SHP77 (cell line): Measurements from ENCODE around the gene KEAP1.
"Not testable (repeated sequence)": the region's sequence is repeated elsewhere in the genome, so short reads cannot be mapped to it uniquely, and the experiment has no call there.

Source experiments
- DNase-seq, 2 experiments: peaks; one replicate each; lab custom pipeline; 2025; lab: John Stamatoyannopoulos, UW

The KEAP1 gene

DNA sequence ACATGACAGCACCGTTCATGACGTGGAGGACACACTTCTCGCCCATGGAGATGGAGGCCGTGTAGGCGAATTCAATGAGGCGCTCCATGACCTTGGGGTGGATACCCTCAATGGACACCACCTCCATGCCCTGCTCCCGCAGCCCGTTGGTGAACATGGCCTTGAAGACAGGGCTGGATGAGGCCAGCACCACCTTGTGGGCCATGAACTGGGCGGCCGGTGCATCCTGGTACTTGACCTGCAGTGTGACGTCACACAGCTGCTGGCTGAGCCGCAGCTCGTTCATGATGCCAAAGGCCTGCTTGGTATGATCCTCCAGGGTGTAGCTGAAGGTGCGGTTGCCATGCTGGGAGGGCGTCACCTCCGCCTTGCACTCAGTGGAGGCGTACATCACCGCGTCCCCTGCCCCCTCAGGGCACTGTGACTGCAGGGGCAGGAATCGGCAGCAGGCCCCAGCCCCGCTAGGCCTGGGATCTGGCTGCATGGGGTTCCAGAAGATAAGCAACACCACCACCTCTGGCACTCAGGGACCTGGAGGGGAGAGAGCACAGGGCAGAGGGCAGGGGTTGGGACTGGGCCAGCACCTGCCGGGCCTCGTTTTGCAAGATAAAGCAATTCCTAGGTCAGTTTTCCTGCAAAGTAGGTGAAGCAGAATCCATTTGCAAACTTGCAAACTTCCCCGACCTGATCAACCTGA lies 3.5 kb downstream of the KEAP1 start:
- DNase-seq: no peak

- no peak for DNase-seq
Observed at GRCh38 chr19:10497371-10497770, 5.8 kb downstream of the KEAP1 start.

- no peak for DNase-seq
Observed at GRCh38 chr19:10491472-10492047, 11.6 kb downstream of the KEAP1 start.

DNA sequence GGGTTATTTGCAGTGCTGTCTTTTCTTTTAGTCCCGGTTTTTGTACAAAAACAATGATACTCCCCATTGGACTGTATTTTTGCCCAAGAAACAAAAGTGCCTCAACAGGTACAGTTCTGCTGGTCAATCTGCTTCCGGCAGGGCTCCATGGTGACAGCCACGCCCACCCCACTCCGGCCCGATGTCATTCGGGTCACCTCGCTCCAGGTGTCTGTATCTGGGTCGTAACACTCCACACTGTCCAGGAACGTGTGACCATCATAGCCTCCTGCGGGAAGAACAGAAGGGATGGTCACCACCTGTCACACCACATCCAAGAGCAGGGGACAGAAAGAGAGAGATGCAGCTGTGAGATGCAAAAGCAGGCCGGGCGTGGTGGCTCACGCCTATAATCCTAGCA lies 16.6 kb downstream of the KEAP1 start:
- DNase-seq: no peak

DNA sequence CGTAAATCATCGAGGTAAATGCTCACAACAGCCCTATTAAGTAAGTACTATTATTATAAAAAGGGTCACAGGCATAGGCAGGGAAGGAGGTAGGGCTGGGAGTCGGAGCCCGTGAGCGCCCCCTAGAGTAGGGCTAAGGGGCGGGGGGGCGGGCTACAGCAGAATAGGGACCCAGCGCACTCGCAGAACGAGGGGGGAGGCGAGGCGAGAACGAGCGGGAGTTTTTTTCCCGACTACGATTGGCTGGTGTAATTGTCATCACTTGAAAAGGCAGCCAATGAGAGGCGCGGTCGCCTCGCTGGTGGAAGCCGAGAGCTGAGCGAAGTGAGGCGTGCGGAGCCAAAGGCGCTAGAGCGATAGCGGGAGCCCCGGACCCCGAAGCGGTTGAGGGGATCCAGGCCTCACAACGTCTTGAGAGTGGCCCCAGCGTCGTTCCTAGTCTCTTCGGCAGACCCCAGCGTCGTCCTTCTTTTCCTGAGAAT lies 24.2 kb downstream of the KEAP1 start:
- DNase-seq: peak; percentile 93 to 95

DNA sequence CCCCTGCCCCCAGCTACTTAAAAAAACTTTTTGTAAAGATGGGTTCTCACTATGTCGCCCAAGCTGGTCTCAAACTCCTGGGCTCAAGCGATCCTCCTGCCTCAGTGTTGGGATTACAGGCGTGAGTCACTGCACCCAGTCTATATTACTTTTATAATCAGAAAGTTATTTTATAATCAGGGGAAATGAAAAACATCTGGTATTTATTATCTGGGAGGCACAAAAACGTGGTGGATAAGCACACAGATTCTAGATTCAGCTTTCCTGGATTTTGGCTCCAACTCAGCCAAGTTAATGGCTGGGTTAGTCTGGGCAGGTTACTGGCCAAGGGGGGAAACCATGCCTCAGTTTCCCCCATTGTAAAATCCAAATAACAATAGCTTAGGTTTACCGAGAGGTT lies 24.7 kb downstream of the KEAP1 start:
- no peak for DNase-seq

- DNase-seq: no peak
Observed at GRCh38 chr19:10474962-10475451, 28.1 kb downstream of the KEAP1 start.

DNA sequence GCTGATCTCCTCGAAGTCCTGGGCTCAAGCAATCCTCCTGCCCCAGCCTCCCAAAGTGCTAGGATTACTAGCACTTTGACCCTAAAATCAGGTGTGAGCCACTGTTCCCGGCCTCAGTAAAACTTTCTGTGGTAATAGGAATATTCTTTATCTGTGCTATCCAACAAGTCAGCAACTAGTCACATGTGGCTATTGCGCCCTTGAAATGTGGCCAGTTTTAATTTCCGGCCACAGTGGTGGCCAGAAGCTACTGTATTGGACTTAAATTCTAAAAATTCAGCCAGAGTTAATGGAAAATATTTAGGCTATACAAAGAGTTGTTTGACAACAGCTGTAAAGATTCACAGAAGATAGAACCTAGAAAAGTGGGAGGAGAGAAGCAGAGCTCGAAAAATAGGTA lies 30.0 kb downstream of the KEAP1 start:
- no peak for DNase-seq

- DNase-seq: peak; percentile 47 to 67
Observed at GRCh38 chr19:10471909-10472308, 31.2 kb downstream of the KEAP1 start.

DNA sequence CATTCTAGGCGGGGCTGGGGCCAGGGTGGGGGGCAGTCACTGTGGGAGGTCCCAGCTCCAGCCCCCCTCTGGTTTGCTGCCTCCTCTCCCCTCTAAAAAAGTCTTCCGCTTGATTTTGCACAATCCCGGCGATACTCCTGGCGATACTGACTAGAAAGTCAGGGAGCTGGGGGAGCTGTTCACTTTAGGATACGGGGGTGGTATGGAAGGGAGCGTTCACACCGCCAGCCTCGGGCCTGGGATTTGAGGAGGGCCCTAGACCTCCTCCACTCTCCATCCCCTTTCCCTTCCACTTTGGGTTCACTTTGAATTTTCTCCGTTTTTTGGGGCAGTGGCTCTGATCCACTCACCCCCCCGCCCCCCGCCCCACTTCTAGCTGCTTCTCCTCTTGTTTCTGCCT lies 35.0 kb downstream of the KEAP1 start:
- DNase-seq: no peak

DNA sequence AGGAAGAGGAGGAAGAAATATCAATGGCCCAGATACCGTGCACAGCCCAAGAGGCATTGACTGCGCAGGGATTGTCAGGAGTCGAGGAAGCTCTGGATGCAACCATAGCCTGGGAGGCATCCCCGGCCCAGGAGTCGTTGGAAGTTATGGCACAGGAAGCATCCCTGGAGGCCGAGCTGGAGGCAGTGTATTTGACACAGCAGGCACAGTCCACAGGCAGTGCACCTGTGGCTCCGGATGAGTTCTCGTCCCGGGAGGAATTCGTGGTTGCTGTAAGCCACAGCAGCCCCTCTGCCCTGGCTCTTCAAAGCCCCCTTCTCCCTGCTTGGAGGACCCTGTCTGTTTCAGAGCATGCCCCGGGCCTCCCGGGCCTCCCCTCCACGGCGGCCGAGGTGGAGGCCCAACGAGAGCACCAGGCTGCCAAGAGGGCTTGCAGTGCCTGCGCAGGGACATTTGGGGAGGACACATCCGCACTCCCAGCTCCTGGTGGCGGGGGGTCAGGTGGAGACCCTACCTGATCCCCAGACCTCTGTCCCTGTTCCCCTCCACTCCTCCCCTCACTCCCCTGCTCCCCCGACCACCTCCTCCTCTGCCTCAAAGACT lies 36.0 kb downstream of the KEAP1 start:
- DNase-seq: no peak

DNA sequence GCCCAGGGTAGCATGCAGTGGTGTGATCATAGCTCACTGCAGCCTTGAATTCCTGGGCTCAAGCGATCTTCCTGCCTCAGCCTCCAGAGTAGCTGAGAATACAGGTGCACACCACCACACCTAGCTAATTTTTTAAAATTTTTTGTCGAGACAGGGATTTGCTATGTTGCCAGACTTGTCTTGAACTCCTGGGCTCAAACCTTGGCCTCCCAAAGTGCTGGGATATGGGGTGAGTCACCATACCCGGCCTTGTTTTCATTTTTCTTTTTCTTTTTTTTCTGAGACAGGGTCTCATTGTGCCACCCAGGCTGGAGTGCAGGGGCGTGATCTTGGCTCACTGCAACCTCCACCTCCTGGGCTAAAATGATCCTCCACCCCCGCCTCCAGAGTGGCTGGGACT lies 38.7 kb downstream of the KEAP1 start:
- DNase-seq: no peak

GRCh38 chr19:10462557-10462956 lies 40.6 kb downstream of the KEAP1 start:
- no peak for DNase-seq

GRCh38 chr19:10462042-10462441 lies 41.1 kb downstream of the KEAP1 start:
- not testable (repeated sequence) for DNase-seq

DNA sequence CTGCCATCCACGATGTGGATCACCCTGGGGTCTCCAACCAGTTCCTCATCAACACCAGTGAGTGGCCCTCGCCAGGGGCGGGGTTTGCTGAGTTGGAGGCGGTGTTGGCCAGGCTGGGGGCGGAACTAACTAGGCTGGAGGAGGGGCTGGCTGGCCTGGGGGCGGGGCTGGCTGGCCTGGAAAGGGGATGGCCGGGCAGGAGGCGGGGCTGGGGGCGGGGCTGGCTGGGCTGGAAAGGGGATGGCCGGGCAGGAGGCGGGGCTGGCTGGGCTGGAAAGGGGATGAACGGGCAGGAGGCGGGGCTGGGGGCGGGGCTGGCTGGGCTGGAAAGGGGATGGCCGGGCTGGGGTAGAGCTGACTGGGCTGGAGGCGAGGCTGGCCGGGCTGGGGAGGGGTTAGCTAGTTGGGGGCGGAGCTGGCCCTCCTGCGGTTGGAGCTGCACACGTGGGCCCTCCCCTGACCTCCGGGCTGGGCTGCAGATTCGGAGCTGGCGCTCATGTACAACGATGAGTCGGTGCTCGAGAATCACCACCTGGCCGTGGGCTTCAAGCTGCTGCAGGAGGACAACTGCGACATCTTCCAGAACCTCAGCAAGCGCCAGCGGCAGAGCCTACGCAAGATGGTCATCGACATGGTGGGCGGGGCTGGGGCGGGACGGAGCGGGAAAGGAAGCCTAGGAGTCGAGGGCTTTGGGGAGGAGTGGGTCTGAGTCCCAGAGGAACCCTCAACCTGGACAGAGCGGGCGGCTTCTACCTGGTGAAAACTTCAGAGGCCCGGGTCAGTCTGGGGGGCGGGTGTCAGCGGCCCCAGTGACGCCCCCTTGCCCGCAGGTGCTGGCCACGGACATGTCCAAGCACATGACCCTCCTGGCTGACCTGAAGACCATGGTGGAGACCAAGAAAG lies 41.9 kb downstream of the KEAP1 start:
- peak; percentile 49 to 62 for DNase-seq

- no peak for DNase-seq
Observed at GRCh38 chr19:10460714-10461046, 42.5 kb downstream of the KEAP1 start.

- not testable (repeated sequence) for DNase-seq
Observed at GRCh38 chr19:10458733-10459132, 44.4 kb downstream of the KEAP1 start.

DNA sequence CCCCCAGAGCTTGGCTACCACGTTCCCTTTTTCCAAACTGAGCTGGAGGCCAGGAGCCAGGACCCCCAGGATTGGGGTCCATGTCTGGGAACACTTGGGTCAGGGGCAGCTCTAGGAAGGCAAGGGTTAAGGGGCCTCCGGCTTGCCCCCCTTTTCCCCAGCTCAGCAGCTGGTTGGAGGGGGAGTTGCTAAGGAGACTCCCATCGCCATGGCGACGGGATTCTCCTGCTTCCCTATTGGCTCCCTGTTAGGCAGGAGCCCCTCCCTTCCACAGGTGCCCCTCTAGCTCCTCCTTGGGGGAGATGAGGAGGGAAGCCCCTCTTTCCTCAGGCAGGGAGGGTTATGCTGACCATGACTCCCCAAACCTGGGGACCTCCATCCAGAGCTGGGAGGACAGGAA lies 48.9 kb downstream of the KEAP1 start:
- DNase-seq: no peak

DNA sequence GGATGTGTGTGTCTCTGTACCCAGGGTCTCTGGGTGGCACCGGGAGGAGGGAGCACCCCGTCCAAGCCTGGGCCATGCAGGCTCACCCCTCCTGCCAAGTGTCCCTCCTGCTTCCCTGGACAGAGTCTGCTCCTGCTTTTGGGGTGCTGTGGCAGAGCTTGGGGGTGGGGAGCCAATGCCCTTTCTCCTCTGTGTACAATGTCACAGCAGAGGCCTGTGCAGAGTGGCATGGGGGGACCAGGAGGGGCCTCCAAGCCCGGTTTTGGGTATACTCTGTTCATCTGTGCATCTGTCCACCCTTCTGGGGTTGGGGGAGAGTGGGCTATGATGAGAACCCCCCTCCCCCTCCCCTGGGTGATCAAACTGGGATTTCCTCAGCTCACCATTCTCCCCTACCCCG lies 49.3 kb downstream of the KEAP1 start:
- DNase-seq: no peak

DNA sequence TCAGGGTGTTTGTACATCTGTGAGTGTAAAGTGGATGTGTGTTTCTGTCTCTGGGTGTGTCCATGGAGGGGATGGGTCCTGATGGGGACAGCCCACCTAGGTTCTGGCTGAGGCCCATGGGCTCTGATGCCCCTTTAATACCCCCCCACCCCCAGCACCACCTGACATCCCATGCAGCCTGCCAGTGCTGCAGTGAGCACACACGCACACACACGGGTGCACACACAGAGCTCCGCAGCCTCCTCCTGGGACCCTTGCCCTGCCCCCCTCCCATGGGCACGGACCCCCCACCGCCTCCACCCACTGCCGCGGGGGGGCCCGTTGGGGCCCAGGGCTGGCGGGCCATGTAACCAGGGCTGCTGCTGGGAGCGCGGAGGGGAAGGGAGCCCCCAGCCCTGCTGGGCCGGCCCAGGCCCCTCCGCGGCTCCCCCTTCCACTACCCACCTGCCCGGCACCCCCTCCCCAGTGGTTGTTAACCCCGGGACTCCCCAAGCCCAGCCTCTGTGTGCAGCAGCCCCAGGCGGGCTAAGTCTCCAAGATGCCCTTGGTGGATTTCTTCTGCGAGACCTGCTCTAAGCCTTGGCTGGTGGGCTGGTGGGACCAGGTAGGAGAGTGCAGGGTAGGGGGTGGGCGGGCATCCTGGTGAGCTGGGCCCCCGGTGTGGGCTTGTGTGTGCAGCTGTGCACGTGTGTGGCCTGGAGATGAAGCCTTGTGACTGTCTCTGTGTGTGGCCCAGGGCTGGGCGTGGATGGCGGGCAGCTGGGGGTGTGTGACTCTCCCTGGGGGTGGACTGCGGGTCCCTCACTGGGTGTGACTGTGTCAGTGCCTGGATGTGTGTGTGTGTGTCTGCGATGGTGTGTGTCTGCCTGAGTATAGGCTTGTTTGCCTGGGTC lies 50.2 kb downstream of the KEAP1 start:
- no peak for DNase-seq

DNA sequence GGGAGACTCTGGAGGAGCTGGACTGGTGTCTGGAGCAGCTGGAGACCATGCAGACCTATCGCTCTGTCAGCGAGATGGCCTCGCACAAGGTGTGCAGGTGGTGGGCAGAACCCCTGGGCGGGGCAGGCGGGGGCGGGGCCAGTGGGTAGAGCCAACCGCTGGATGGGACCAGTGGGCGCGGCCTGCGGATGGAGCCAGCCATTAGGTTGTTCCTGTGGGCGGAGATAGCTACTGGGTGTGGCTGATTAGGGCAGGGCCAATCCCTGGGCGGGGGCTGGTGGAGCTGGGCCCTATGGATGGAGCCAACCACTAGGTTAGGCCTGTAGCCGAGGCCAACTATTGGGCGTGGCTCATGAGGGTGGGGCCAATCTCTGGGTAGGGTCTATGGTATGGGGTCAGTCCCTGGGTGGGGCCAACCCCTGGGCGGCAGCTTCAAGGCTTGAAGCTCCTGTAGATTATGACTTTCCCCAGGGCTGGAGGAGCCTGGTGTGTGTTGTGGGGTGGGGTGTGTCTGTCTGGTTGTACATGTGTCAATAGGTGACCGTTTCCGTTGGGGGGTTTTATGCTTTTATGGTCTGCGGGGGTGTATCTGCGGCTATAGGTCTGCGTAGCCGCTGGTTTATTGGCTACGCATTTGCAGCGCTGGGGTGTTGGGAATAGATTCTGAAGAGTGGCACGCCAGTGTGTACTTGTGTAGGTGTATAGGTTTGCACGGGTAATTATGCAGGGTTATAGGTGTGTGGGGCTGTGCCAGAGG lies 52.1 kb downstream of the KEAP1 start:
- no peak for DNase-seq
